ENCODE data around the gene ALKBH5. TPM values are rescaled to one million over a fixed set of nuclear protein-coding genes. Genes with fewer than 3 reads are reported as not detected.
A peak's percentile ranks its signal among the peaks of the same experiment; 100 is the strongest.

Gene ALKBH5
- total RNA-seq, 1 donor from 2014 or later = 123 TPM

DNA sequence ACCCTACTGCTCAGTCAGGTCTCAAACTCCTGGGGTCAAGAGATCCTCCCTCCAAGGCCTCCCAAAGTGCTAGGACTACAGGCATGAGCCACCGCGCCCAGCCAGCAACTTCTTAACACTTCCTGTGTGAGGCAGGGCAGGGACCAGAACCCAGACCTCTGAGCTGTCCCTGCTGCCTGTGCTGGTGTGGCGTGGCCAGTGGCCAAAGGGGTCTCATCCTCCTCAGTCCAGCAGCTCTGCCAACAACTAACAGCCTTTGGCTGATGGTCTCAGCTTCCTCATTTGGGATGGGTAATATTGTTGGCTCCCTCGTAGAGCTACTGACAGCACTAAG lies 40.4 kb downstream of the ALKBH5 start:
- DNase-seq (ENCODE audit: low spot score) = no peak

DNA sequence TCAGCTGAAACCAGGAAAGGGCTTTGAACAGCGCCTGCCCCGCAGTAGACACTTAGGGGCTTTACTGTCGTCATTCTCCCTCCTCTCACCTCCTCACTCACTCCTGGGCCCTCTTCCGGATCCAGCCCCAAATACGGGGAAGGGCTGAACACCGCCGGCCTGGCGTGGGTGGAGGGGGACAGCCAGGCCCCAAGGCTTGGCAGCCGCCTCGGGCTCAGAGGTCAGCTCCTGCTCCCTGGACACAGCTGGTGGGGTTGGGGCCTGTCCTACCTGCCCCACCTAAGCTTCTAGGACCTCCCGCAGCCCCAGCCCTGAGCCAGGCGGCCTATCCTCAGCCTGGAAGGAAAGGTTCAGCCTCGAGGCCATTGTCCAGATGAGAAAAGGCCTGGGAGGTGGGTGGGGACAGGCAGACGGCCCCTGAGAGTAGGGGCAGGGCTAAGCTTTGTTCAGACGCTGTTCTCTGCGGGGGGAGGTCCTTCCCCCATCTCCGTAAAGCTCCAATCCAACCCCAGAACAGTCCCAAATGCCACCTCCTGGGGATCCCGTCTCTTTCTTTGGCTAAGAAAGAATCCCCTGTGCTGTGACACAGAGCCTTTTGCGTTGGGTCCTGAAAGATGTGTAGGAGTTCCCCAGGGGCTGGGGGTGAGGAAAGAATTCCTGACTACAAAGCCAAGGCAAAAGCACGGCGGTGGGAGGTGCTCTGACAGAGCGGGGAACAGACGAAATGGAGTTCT lies 40.9 kb downstream of the ALKBH5 start:
- no peak for DNase-seq (ENCODE audit: low spot score)

DNA sequence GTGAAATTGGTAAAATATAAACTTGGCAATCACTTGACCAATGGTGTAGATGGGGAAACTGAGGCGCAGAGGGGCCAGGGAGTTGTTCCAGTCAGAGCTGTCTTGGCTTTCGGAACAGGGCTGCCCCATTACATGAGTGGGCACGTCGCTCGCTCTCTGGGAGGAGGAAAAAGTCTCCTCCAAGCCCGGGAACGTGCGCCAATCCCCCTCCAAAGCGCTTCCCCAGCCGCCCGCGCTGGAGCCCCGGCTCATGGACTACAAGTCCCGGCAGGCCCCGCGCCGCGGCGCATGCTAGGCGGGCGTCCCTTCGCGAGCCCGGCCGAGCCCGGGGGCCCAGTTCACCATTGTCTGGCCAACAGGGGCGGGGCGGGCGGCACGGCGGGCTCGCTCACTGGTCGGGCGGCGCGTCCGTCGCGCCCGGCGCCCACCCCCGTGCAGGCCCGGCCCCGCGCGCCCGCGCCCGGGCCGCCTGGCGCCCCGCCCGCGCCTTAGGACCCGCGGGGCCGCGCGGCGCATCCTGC lies 41.6 kb downstream of the ALKBH5 start, which contains the start of gene LLGL1:
LLGL1 (plus strand) TSS at position 515 of the 521 bp plus-strand sequence. CDS start 48 bp downstream, outside the sequence.
- DNase-seq (ENCODE audit: low spot score) = peak; percentile 97

DNA sequence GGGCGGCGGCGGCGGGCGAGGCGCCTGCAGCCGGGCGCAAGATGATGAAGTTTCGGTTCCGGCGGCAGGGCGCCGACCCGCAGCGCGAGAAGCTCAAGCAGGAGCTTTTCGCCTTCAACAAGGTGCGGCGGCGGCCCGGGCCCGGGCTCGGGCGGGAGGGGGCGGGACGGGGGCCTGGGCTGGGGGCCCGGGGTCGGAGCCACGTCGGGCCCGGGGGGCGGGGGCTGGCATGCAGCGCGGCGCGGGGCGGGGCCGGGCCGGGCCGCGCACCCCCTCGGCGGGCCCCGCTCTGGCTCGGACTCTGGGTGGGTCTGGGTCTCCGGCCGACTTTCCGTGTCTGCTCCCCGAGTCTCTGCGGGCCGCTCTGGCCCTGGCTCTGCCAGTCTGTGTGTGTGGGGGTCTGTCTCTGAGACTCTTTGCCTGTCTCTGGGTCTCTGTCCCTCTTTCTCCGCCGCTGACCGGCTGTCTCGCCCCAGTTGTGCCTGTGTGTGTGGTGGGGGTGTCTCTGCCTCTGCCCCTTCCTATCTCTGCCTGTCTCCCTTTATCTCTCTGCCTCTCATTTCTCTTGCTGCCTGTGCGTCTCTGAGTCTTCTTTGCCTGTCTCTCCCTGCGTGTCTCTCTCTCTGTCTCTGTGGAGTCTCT lies 42.1 kb downstream of the ALKBH5 start:
- DNase-seq (ENCODE audit: low spot score) = no peak

DNA sequence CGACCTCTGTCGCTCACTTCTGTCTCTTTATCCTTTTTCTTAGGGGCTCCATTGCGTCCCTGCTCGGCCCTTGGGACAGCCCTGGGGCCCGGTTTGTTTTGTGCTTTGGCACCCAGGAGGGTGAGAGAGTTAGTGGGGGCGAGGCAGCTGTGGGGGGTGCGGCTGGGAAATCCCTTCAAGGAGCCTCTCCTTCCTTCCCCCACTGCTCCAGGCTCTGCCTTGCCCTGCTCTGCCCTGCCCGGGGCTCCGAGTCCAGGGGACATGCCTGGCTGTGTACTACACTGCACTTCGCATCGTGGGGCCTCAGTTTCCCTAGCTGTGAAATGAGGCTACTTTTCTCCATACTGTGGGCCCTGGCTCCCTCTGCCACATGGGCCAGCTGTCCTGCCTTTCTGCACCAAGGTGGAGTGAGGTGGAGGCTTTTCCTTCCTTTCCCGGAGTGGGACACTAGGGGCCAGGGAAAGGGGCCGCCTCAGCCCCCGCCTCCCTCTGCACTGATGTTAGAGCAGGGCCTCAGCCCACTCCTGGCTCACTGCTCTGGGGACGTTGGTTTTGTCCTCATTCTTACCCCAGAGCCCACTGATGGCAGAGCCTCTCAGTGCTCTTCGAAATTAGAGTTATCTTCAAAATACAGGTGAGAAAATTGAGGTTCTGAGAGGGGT lies 42.8 kb downstream of the ALKBH5 start:
- no peak for DNase-seq (ENCODE audit: low spot score)

DNA sequence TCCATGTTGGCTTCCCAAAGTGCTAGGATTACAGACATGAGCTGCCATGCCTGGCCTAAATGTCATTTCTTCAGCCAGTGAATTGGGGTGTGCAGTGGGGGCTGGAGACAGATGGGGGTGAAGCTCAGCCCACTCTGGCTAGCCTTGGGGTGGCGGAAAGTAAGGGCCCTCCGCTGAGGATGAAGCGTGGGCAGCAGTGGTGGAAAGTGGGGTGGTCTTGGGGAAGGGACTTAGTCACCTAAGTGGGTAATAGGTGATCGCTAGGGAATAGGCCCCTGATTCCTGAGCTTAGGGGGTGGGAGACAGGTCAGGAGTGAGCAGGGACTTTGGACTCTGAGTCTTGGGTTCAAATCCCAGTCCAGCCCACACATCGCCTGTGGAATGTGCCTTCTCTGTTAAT lies 44.0 kb downstream of the ALKBH5 start:
- DNase-seq (ENCODE audit: low spot score) = no peak

DNA sequence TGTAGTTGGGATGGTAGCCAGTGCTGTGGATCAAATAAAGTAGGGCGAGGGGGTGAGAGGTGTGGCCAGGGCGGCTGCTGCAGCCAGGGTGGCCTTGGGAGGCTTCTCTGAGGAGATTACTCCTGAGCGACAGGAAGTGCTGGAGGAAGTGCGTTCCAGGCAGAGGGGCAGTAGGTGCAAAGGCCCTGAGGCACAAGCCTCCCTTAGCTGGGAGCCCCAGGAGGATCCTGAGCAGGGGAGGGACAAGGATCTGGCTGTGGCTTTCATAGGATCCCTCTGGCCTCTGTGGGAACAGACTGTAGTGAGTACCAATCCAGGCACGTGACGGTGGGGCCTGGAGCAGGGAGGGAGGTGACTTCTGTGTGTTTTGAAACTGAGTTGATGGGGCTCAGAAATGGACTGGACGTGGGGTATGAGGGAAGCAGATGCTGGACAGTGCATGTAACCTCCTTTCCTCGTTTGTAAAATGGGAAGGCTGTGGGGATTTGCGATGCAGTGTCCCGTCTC lies 44.6 kb downstream of the ALKBH5 start:
- no peak for DNase-seq (ENCODE audit: low spot score)

DNA sequence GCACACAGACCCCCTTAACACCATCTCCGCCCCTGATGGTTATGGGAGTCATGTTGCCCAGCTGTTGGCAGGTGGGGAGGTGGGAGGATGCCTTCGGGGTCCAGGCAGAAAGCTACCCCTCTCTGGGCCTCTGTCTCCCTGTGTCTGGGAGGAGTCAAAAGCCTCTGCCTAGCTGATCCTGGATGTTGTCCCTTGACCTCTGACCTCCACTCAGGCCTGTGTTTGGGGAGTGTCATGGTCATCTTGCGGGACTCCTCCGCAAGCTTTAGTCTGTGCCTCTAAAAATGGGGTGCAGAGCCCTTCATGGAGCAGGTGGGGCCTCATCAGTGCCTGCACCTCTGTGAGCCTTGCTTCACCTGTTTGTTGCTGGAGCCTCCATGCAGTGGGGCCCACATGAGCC lies 45.6 kb downstream of the ALKBH5 start:
- no peak for DNase-seq (ENCODE audit: low spot score)

DNA sequence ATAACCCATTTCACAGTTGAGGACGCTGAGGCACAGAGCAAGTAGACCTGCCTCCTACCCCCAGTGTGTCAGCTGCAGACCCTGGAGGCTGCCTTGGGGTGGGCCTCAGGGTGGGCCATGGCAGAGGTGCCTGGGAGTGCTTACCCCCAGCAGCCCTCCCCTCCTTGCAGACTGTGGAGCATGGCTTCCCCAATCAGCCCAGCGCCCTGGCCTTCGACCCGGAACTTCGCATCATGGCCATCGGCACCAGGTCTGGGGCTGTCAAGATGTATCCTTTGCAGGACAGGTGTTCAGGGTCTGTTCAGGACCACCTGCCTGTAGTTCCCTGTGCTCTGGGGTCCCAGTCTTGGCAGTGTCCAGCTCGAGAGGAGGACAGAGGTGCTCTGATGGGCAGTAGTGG lies 46.1 kb downstream of the ALKBH5 start:
- no peak for DNase-seq (ENCODE audit: low spot score)

DNA sequence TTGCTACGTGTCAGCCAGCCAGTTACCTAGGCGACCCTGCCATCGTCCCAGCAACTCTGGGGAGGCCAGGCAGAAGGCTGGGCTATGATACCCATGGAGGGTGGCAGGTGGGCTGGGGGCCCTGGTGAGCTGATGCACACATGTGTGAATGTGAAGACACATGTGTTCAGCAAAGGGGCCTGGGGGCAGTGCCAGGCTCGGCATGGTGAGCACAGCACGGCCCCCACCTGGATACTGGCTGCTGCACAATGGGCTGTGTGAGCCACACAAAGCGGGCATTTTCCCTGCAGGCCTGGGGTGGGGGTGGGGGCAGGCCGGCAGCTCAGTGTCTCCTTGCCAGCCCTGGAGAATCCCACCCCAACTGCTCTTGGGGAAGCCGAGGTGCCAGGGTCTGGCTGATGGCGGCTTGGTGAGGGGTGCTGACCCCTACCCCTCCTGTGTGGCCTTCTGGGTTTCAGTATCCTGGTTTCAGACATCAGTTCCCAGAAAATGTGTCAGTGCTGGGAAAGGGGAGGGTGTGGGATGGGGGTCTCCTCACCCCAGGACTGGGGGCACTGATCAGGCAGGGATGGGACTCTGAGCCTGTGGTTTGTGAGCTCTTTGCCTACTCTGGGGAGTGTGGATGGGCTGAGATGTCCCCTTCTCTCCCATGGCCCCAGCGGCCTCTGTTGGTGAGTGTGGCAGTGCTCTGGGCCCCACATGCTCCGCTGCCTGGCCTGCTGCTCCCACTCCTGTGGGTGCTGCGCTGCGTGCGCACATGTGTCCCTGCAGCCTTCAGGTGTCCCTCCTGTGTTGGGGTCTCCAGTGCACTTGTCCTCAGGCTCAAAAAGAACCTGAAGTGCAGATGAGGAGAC lies 46.9 kb downstream of the ALKBH5 start:
- DNase-seq (ENCODE audit: low spot score) = no peak

DNA sequence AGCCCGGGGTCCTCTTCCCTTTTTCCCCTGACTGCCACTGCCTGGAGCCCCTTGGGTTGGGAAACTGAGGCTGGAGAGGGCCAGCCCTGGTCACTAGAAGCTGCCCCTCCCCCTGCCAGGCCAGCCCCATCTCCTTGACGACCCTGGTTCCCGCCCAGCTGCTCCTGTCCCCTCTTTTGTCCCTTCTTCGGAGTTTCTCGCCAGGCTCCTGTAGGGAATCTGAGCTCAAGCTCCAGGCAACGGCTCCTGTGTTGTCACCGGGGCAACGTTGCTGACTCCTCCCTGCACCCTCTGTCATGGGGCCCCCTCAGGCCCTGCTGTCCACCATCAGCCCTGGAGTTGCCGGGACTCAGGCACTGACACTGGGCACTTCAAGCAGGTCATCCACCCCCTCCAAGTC lies 47.5 kb downstream of the ALKBH5 start:
- no peak for DNase-seq (ENCODE audit: low spot score)

DNA sequence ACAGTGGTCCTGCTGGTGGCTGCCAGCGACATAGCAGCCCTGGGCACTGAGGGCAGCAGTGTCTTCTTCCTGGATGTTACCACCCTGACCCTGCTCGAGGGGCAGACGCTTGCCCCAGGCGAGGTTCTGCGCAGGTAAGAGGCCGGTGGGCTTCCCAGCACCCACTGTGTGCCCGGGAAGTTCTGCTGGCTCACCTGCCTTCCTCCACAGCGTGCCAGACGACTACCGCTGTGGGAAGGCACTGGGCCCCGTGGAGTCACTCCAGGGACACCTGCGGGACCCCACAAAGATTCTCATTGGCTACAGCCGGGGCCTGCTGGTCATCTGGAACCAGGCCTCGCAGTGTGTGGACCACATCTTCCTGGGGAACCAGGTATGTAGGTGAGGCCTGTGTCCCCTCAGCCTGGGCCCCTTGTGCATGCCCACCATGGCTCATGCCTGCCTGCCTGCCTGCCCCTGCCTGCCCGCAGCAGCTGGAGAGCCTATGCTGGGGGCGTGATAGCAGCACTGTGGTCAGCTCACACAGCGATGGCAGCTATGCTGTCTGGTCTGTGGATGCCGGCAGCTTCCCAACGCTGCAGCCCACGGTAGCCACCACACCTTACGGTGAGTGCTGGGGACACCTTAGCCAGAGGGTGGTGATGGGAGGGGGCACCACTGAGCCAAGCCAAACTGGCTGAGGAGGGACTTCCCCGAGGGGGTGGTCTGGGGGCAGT lies 50.3 kb downstream of the ALKBH5 start:
- DNase-seq (ENCODE audit: low spot score) = no peak

DNA sequence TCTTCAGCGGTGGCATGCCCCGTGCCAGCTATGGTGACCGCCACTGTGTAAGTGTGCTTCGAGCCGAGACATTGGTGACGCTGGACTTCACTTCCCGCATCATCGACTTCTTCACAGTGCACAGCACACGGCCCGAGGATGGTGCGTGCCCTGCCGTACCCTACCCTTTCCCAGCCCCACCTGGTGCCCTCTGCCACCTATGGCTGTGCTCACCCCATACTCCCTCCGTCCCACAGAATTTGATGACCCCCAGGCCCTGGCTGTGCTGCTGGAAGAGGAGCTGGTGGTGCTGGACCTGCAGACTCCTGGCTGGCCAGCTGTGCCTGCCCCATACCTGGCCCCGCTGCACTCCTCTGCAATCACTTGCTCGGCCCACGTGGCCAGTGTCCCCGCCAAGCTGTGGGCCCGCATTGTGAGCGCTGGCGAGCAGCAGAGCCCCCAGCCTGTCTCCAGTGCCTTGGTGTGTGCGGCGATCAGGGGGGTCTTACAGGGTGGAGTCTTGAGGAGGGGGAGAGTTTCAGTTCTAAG lies 51.3 kb downstream of the ALKBH5 start:
- DNase-seq (ENCODE audit: low spot score) = no peak

DNA sequence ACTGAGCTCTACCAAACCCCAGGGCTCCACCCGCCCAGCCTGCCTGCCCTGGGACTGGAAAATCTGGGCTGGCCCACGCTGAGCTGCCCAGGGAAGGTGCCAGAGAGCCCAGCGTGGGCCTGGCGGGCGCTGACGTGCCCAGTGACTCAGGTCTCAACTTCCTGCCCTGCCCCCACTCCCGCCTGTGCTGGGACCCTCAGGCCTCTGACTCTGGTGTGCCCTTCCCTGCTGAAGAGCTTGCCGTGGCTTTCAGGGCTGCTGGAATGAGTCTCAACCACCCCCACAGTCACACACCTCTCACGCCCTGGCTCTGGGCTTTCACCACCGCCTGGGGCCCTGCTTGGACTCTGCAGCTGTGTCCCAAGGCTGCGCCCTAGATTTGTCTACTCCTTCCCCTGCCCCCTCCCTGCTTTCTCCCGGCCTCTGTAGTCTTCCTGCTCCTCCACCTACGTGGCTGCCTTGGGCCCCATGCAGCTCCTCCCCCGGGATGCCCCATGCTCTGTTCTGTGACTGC lies 52.2 kb downstream of the ALKBH5 start:
- no peak for DNase-seq (ENCODE audit: low spot score)

DNA sequence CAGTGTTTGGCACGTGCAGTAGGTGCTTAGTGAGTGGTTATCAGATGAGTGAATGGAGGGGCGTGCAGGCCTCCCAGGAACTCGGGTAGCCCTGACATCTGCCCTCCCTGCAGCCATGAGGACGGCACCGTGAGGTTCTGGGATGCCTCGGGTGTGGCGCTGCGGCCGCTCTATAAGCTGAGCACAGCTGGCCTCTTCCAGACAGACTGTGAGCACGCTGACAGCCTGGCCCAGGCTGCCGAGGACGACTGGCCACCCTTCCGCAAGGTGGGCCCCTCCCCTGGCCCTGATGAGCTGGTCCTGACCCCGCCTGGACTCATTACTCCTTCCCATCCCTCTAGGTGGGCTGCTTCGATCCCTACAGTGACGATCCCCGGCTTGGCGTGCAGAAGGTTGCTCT lies 52.9 kb downstream of the ALKBH5 start:
- no peak for DNase-seq (ENCODE audit: low spot score)

DNA sequence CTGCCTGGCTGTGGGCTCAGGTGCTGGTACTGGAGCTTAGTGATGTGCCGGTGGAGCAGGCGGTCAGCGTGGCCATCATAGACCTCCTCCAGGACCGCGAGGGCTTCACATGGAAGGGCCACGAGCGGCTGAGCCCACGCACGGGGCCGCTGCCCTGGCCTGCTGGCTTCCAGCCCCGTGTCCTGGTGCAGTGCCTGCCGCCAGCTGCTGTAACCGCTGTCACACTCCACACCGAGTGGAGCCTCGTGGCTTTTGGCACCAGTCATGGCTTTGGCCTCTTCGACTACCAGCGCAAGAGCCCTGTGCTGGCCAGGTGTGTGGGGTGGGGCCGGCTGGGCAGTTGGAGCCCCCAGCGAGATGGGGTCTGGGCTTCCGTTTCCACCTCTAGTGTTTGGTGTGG lies 53.8 kb downstream of the ALKBH5 start:
- DNase-seq (ENCODE audit: low spot score) = no peak

DNA sequence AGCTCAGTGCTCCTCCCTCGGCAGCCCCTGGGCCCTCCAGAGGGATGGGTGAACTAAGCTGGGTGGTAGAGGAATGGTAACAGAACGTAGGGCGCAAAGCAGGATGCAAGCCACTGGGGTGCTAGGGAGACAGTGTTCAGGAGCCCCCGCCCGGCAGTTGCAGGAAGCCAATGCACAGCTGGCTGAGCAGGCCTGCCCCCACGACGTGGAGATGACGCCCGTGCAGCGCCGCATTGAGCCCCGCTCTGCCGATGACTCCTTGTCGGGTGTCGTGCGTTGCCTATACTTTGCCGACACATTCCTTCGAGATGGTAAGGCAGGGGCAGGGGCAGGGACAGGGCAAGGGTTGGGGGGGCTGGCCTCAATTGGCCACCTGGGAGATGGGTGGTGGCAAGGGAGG lies 54.7 kb downstream of the ALKBH5 start:
- no peak for DNase-seq (ENCODE audit: low spot score)

DNA sequence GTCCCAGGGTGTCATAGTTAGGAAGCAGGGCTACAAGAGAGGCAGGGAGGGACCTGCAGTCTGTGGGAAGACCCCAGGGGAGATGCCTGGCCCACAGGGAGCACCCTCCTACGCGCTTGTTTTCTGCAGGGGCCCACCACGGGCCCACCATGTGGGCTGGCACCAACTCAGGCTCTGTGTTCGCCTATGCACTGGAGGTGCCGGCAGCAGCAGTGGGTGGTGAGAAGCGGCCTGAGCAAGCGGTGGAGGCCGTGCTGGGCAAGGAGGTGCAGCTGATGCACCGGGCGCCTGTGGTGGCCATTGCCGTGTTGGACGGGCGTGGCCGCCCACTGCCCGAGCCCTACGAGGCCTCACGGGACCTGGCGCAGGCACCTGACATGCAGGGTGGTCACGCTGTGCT lies 56.8 kb downstream of the ALKBH5 start:
- DNase-seq (ENCODE audit: low spot score) = no peak

DNA sequence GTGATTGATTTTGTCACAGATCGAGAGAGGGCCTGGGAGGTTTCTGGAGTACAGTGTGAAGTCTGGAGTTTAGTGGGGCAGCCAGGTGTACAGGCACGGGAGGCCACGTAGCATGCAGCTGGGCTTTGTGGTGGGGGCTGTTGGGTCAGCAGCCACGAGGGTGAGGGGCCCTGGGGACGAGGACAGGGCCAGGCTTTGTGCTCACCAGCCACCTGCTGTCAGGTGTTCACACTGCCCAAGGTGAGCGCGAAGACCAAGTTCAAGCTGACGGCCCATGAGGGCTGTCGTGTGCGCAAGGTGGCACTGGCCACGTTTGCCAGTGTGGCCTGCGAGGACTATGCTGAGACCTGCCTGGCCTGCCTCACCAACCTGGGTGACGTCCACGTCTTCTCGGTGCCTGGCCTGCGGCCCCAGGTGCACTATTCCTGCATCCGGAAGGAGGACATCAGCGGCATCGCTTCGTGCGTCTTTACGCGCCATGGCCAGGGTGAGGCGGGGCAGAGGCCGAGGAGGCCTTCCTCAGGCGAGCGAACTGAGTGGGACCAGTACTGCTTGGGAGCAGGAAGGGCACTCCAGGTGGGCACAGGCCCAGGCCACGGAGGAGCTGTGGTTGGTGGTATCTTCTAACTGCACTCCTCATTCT lies 57.7 kb downstream of the ALKBH5 start:
- no peak for DNase-seq (ENCODE audit: low spot score)

Data from mucosa of gallbladder (tissue), 1 donor.